ENCODE measurements around the gene C15orf61.

DNA sequence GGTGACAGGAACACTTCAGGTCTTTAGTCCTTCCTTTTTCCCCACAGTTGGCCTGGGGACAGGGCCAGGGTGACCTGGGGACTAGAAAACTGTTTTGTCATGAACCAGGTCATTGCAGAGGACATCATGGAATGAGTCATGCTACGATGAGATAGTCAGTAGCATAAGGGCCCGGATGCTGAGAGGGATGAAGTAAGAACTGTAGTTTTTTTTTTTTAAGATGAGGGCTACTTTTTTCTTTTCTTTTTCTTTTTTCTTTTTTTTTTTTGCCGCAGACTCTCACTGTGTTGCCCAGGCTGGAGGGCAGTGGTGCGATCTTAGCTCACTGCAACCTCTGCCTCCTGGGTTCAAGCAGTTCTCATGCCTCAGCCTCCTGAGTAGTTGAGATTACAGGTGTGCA lies 29.6 kb downstream of the C15orf61 start:
- TF ChIP-seq, protein P1, sequence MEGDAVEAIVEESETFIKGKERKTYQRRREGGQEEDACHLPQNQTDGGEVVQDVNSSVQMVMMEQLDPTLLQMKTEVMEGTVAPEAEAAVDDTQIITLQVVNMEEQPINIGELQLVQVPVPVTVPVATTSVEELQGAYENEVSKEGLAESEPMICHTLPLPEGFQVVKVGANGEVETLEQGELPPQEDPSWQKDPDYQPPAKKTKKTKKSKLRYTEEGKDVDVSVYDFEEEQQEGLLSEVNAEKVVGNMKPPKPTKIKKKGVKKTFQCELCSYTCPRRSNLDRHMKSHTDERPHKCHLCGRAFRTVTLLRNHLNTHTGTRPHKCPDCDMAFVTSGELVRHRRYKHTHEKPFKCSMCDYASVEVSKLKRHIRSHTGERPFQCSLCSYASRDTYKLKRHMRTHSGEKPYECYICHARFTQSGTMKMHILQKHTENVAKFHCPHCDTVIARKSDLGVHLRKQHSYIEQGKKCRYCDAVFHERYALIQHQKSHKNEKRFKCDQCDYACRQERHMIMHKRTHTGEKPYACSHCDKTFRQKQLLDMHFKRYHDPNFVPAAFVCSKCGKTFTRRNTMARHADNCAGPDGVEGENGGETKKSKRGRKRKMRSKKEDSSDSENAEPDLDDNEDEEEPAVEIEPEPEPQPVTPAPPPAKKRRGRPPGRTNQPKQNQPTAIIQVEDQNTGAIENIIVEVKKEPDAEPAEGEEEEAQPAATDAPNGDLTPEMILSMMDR (IDR thresholded peaks at IDR 0.05; ENCODE audit: low read length), result no peak
- TF ChIP-seq EZH2 (optimal IDR thresholded peaks at IDR 0.05; ENCODE audit: low read depth, low read length), result no peak
